Measurements from ENCODE around the gene GRWD1.

GRWD1 gene

DNA sequence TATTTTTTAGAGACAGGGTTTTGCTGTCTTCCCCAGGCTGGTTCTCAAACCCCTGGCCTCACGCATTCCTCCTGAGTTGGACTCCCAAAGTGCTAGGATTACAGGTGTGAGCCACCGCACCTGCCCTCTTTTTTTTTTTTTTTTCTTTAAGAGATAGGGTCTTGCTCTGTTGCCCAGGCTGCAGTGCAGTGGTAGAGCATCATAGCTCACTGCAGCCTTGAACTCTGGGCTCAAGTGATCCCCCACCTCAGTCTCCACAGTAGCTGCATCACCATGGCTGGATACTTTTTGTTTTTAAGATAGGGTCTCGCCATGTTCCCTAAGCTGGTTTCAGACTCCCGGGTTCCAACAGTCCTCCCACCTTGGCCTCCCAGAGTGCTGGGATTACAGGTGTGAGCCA is 11.1 kb downstream of the GRWD1 start:
- DNase-seq (ENCODE audit: low spot score in 2 of 2) (no peak), ATAC-seq (ENCODE audit: low read depth) (no peak)
- H3K36me3 Mint-ChIP-seq: peaks cover 17% of the 10 kb centered on the region
- H3K27ac Mint-ChIP-seq: no peak overlapping the region
- no peaks in the 10 kb centered on the region for H3K9me3 Mint-ChIP-seq
- peaks cover 9% of the 10 kb centered on the region for H3K4me1 Mint-ChIP-seq
- H3K4me3 Mint-ChIP-seq: no peak overlapping the region
- no peaks in the 10 kb centered on the region for H3K27me3 Mint-ChIP-seq

DNA sequence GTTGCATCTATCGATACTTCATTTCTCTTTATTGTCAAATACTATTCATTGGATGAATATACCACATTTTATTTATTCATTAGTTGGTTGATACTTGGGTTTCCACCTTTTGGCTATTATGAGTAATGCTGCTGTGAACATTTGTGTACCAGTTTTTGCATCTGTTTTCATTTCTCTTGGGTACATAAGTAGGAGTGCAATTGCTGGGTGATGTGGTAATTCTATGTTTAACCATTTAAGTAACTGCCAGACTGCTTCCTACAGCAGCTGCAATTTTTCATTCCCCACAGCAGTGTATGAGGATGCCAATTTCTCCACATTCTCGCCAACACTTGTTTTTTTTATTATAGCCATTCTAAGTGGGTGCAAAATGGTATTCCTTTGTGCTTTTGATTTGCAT is 12.2 kb downstream of the GRWD1 start:
- H3K4me1 Mint-ChIP-seq: peaks cover 9% of the 10 kb centered on the region
- no peaks in the 10 kb centered on the region for H3K27me3 Mint-ChIP-seq
- H3K4me3 Mint-ChIP-seq: no peak overlapping the region
- no peak for DNase-seq (ENCODE audit: low spot score in 2 of 2)
- peaks cover 16% of the 10 kb centered on the region for H3K36me3 Mint-ChIP-seq
- H3K27ac Mint-ChIP-seq: no peak overlapping the region
- no peak for ATAC-seq (ENCODE audit: low read depth)
- no peaks in the 10 kb centered on the region for H3K9me3 Mint-ChIP-seq

DNA sequence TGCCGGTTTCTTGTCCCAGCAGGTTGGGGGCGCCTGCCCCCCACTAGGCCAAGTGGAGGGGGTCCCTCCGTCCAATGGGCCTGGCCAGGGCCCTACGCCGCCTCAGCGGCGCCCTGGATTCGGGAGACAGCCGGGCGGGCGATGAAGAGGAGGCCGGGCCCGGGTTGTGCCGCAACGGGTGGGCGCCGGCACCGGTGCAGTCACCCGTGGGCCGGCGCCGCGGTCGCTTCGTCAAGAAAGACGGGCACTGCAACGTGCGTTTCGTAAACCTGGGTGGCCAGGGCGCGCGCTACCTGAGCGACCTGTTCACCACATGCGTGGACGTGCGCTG is 15.8 kb downstream of the GRWD1 start:
- Mint-ChIP-seq H3K36me3 (peaks cover 6% of the 10 kb centered on the region), H3K27ac (no peak overlapping the region), H3K4me1 (peaks cover 5% of the 10 kb centered on the region), H3K9me3 (no peaks in the 10 kb centered on the region), H3K4me3 (no peak overlapping the region), H3K27me3 (no peaks in the 10 kb centered on the region)
- ATAC-seq (ENCODE audit: low read depth): no peak
- no peak for DNase-seq (ENCODE audit: low spot score in 2 of 2)

DNA sequence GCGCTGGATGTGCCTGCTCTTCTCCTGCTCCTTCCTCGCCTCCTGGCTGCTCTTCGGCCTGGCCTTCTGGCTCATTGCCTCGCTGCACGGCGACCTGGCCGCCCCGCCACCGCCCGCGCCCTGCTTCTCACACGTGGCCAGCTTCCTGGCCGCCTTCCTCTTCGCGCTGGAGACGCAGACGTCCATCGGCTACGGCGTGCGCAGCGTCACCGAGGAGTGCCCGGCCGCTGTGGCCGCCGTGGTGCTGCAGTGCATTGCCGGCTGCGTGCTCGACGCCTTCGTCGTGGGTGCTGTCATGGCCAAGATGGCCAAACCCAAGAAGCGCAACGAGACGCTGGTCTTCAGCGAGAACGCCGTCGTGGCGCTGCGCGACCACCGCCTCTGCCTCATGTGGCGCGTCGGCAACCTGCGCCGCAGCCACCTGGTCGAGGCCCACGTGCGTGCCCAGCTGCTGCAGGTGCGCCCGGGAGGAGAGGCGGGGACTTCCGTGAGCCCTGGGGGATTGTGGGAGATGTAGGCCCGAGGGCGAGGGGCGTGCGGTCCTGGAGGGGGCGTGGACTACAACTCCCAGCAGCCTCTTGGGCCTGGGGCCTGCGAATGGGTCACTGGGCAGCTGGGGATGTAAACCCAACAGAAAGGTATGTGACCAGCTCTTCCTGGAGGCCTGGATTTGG is 16.3 kb downstream of the GRWD1 start:
- Mint-ChIP-seq H3K36me3 (peaks cover 5% of the 10 kb centered on the region), H3K4me3 (no peak overlapping the region), H3K9me3 (no peaks in the 10 kb centered on the region), H3K27me3 (no peaks in the 10 kb centered on the region), H3K4me1 (peaks cover 5% of the 10 kb centered on the region), H3K27ac (no peak overlapping the region)
- DNase-seq (ENCODE audit: low spot score in 2 of 2): no peak
- ATAC-seq (ENCODE audit: low read depth): no peak

DNA sequence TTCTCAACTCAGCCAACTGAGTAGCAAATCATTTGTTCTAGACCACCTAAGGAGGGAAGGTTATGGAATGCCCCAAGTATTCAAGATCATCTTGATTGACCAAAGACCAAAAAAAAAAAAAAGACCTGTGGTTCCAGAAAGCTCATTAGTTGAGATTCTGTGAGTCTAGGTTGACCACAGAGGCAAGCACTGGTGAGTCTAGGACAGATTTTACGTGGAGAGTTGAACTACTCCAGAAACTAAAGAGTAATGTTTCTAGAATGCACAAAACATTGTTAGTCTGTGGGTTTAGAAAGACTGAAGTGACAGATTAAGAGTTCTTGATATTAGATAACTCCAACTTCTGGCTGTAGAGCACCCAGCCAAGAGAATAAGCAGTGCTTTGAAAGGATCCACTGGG is 19.4 kb downstream of the GRWD1 start:
- no peaks in the 10 kb centered on the region for H3K9me3 Mint-ChIP-seq
- DNase-seq (ENCODE audit: low spot score in 2 of 2): no peak
- no peak overlapping the region for H3K4me3 Mint-ChIP-seq
- H3K4me1 Mint-ChIP-seq: peaks cover 11% of the 10 kb centered on the region
- no peaks in the 10 kb centered on the region for H3K27me3 Mint-ChIP-seq
- H3K27ac Mint-ChIP-seq: no peak overlapping the region
- H3K36me3 Mint-ChIP-seq: peaks cover 3% of the 10 kb centered on the region
- ATAC-seq (ENCODE audit: low read depth): no peak

DNA sequence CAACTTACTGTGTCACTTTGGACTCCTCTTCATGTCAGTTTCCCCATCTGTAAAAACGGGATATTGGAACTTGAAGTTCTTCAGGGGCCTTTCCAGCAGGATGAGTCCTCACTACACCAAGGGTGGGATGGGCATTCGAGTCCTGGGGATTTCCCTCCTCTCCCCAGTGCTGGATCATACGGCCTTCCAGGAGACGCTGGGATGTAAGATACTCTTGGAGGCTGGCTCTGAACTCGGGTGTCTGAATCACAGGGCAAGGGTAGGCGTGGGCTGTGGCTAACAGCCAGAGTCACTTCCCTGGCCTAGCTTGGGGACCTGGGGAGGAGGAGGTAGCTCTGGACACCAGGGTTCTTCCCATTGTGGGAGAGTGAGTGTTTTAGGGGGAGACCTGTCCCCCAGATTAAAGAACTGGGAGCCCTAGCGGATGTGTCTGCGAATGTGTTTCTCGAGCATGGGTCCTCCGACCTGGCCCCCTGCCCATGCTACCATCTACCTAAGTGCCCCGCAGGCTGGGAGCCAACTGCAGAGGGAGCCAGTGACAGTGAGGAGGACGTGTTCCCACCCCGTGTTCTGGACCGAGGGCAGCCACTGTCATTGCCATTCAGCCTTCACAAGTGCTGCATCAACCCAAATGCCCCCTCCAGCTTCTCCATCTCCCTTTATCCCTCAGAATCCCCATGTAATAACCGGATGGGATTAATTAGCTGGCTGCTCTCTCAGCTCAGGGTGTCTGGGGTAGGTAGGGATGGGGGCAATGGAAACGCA is 21.0 kb downstream of the GRWD1 start:
- Mint-ChIP-seq H3K9me3 (no peaks in the 10 kb centered on the region), H3K36me3 (peaks cover 5% of the 10 kb centered on the region), H3K27me3 (no peaks in the 10 kb centered on the region), H3K4me3 (no peak overlapping the region), H3K27ac (no peak overlapping the region), H3K4me1 (peaks cover 14% of the 10 kb centered on the region)
- DNase-seq (ENCODE audit: low spot score in 2 of 2) (no peak), ATAC-seq (ENCODE audit: low read depth) (no peak)

DNA sequence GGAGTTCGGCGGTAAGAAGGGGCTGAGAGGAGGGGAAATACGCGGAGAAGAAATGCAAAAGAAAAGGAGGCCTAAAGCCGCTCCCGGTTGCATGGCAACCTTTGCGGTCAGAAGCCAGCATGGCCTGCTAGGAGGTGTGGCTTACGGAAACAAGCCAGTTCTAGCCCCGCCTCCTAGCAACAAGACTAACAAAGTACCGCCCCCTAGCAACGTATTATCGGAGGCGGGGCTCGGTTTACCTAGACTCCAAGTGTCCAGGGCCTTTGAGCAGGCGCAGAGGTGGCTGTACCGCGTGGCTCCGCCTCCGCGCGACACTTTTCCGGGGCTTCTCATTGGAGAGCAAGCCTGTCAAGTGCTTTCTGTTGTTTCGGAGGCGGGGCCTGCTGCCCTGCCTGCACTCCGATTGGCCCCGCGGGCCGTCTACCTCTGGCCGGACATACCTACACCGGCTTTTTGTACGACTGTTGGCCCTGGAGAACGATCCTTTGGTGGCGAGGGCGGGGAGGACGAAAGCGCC is 23.0 kb downstream of the GRWD1 start:
- no peaks in the 10 kb centered on the region for H3K9me3 Mint-ChIP-seq

DNA sequence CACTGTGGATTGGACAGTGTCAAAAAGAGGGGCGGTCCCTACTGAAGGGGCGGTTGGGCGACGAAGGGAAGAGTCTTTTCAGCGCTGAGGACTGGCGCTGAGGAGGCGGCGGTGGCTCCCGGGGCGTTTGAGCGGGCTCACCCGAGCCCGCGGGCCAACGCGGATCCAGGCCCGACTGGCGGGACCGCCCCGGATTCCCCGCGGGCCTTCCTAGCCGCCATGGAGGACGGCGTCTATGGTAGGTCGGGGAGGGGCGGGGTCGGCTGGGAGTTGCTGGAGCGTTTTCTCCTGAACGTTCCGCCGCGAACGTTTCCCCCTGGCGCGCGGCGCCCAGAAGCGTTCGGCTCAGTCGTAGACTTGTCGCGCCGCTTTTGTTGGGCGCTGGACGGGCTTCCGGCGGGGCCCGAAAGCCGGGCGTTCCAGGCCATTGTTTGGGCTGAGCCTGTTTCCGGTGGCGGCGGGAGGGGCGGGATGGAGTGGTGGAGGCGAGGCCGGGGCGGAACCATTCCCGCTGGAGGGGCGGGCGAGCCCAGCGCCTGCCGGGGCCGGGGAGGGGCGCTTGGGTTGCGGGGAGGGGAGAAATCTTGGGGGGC is 23.6 kb downstream of the GRWD1 start, which contains the start of gene CYTH2:
Gene CYTH2, plus strand, starts transcription at position 81 of the 593 bp plus-strand sequence. Its CDS starts 139 bp downstream, at position 220.
- ATAC-seq (ENCODE audit: low read depth) (no peak), DNase-seq (ENCODE audit: low spot score in 2 of 2) (no peak)
- Mint-ChIP-seq H3K27me3 (no peaks in the 10 kb centered on the region), H3K4me1 (peaks cover 11% of the 10 kb centered on the region), H3K9me3 (no peaks in the 10 kb centered on the region), H3K4me3 (peak within 1 kb of the TSS; percentile 89), H3K36me3 (peaks cover 11% of the 10 kb centered on the region), H3K27ac (peak within 1 kb of the TSS; percentile 82)

More for the DNA sequence above, 23.0 kb downstream of the GRWD1 start:
- Mint-ChIP-seq H3K4me3 (peak overlapping the region; percentile 89), H3K4me1 (peaks cover 13% of the 10 kb centered on the region), H3K27ac (peak overlapping the region; percentile 82), H3K36me3 (peaks cover 12% of the 10 kb centered on the region), H3K27me3 (no peaks in the 10 kb centered on the region)
- ATAC-seq (ENCODE audit: low read depth): peak; percentile 87
- peak; percentile 92 to 99 for DNase-seq (ENCODE audit: low spot score in 2 of 2)

DNA sequence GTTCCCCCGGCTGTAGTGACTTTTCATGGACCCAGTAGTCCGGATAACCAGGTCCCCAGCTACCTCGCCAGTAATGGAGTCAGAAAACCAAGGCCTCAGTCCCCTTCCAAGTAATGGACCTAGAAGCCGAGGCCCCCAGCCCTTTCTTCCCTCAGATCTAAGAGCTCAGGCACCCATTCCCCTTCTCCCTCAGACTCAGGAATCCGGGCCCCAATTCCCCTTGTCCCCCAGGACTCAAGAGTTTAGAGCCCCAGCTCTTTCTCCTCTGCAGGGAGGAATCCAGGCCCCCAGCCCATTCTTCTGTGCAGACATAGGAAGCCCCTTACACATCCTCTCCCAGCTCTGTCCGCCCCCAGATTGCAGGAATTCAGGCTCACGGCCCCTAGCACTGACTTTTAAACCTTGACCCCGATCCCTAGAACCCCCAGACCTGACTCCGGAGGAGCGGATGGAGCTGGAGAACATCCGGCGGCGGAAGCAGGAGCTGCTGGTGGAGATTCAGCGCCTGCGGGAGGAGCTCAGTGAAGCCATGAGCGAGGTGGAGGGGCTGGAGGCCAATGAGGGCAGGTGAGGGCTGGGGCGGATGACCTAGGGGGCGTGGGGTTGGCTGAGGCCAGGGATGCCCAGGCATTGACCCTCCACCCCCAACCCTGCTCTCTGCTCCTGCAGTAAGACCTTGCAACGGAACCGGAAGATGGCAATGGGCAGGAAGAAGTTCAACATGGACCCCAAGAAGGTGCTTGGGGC is 24.3 kb downstream of the GRWD1 start:
- H3K4me3 Mint-ChIP-seq: peak overlapping the region; percentile 89
- DNase-seq (ENCODE audit: low spot score in 2 of 2) (no peak), ATAC-seq (ENCODE audit: low read depth) (no peak)
- H3K27me3 Mint-ChIP-seq: no peaks in the 10 kb centered on the region
- no peaks in the 10 kb centered on the region for H3K9me3 Mint-ChIP-seq
- H3K27ac Mint-ChIP-seq: no peak overlapping the region
- peaks cover 11% of the 10 kb centered on the region for H3K4me1 Mint-ChIP-seq
- peaks cover 13% of the 10 kb centered on the region for H3K36me3 Mint-ChIP-seq

DNA sequence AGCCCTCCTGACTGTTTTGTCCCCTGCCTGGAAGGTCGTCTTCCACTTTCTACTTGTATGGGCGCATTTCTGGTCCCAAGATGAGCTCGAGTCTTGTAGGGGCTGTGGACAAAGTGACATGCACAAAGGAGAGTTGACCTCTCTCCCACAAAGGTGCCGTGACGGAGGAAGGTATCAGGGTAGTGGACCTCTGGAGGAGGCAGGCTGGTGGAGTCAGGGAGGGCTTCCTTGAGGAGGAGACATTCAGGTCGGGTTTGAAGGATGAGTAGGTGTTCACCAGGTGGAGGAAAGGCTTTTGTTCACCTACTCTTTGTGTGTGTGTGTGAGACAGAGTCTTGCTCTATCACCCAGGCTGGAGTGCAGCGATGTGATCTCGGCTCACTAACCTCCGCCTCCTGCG is 25.1 kb downstream of the GRWD1 start:
- Mint-ChIP-seq H3K4me1 (peaks cover 9% of the 10 kb centered on the region), H3K27ac (no peak overlapping the region), H3K4me3 (peak overlapping the region; percentile 89), H3K9me3 (no peaks in the 10 kb centered on the region), H3K27me3 (no peaks in the 10 kb centered on the region), H3K36me3 (peaks cover 14% of the 10 kb centered on the region)
- DNase-seq (ENCODE audit: low spot score in 2 of 2): no peak
- ATAC-seq (ENCODE audit: low read depth): no peak

DNA sequence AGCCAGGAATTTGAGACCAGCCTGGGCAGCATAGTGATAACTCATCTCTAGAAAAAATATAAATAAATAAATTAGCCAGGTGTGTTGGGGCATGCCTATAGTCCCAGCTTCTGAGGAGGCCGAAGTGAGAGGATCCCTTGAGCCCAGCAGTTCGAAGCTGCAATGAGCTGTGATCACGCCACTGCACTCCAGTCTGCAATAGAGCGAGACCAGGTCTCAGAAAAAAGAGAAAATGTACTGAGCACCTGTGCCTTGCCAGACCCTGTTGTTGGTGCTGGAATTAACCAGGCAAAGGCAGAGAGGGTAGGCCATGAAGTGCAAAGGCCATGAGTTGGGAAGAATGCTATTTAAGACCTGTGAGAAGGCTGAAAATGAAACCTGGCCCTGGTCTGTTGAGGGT is 26.1 kb downstream of the GRWD1 start:
- Mint-ChIP-seq H3K27me3 (no peaks in the 10 kb centered on the region), H3K36me3 (peaks cover 14% of the 10 kb centered on the region), H3K4me1 (peaks cover 9% of the 10 kb centered on the region), H3K9me3 (no peaks in the 10 kb centered on the region), H3K4me3 (no peak overlapping the region), H3K27ac (no peak overlapping the region)
- DNase-seq (ENCODE audit: low spot score in 2 of 2) (no peak), ATAC-seq (ENCODE audit: low read depth) (no peak)

DNA sequence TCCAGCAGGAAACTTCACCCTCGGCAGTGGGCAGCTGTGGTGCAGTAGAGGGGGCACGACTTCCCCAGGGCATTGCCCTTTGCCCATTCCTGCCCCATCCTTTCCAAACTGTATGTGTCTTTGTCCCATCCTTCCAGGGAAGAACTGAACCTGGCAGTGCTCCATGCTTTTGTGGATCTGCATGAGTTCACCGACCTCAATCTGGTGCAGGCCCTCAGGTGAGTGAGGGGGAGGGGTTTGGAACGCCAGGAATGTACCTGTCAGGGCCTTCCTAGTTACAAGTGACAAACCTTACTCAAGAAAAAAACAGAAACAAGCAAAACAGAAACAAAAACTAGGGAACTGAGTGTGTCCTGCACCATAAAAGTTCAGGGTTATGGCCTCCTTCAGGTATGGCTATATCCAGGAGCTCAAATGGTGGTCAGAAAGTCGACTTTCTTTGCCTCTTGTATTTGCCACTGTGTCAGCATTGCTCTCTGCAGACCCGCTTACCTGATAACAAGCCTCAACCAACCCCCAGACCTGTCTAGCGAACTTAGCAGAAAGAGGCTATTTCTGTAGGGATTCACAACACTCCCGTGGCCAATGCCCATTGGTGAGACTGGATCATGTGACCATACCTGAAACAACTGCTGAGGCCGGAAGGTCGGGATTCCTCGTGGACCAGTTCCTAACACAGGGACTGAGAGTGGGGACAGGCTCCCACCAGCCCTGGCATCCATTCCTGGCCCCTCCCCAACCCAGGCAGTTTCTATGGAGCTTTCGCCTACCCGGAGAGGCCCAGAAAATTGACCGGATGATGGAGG is 27.6 kb downstream of the GRWD1 start:
- H3K27ac Mint-ChIP-seq: no peak overlapping the region

DNA sequence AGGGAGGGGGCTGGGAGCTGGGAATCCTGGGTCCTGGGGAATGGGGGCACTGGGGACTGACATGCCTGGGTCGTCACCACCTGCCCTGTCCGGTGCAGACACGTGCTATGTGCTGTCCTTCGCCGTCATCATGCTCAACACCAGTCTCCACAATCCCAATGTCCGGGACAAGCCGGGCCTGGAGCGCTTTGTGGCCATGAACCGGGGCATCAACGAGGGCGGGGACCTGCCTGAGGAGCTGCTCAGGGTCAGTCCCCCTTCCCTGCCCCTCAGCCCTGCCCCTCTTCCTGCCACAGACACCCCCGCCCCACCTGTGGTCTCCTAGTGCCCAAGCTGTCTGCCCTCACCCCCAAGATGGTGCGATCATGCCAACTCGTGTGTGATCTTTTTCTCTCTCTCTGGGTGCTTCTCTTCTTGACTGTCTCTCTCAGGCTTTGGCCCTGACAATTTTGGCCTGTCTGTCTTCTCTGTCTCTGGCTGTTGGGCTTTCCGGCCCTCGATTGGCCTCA is 28.4 kb downstream of the GRWD1 start:
- no peak overlapping the region for H3K4me3 Mint-ChIP-seq
- no peak overlapping the region for H3K27ac Mint-ChIP-seq
- DNase-seq (ENCODE audit: low spot score in 2 of 2): no peak
- no peaks in the 10 kb centered on the region for H3K9me3 Mint-ChIP-seq
- H3K27me3 Mint-ChIP-seq: no peaks in the 10 kb centered on the region
- peaks cover 16% of the 10 kb centered on the region for H3K36me3 Mint-ChIP-seq
- ATAC-seq (ENCODE audit: low read depth): no peak
- peaks cover 7% of the 10 kb centered on the region for H3K4me1 Mint-ChIP-seq

More for the DNA sequence above, 27.6 kb downstream of the GRWD1 start:
- ATAC-seq (ENCODE audit: low read depth) (no peak), DNase-seq (ENCODE audit: low spot score in 2 of 2) (no peak)
- Mint-ChIP-seq H3K36me3 (peaks cover 16% of the 10 kb centered on the region), H3K4me1 (peaks cover 9% of the 10 kb centered on the region), H3K27me3 (no peaks in the 10 kb centered on the region), H3K9me3 (no peaks in the 10 kb centered on the region), H3K4me3 (no peak overlapping the region)
